Activated CD4-positive, alpha-beta T cell treated with anti-CD3 and anti-CD28 coated beads, Interleukin-2, amount 10 ng/mL, durations not matched to agents 7 days and 5 days (primary cell): ENCODE results near the gene PRR12. TPM values are rescaled to one million over a fixed set of nuclear protein-coding genes. Genes with fewer than 3 reads are reported as not detected.
"Not testable (repeated sequence)": the region's sequence is repeated elsewhere in the genome, so short reads cannot be mapped to it uniquely, and the experiment has no call there.

Experiments used
- CTCF ChIA-PET: fragments of 350-600 bp; sonication (Branson Sonifier 250); formaldehyde crosslinking; loops from one replicate; lab custom pipeline; 2021; ENCODE audit warnings: antibody characterized with exemption; lab: Charles Lee
- POLR2A ChIA-PET: fragments of 350-600 bp; sonication (Branson Sonifier 250); formaldehyde crosslinking; loops from one replicate; lab custom pipeline; 2021; ENCODE audit warnings: antibody characterized with exemption; lab: Charles Lee
- DNase-seq: peaks from one replicate; pipeline ENCODE4 v3.0.0-alpha.2; 2020
- H3K27ac Mint-ChIP-seq: one replicate; pipeline ENCODE4 v1.8.0; 2021; ENCODE audit warnings: mild to moderate bottlenecking, moderate library complexity, mixed read lengths
- H3K27me3 Mint-ChIP-seq: one replicate; pipeline ENCODE4 v1.8.0; 2021; ENCODE audit warnings: mixed read lengths
- H3K36me3 Mint-ChIP-seq: one replicate; pipeline ENCODE4 v1.8.0; 2021; ENCODE audit warnings: low read depth, mixed read lengths
- H3K4me1 Mint-ChIP-seq: one replicate; pipeline ENCODE4 v1.8.0; 2021; ENCODE audit warnings: mixed read lengths
- H3K4me3 Mint-ChIP-seq: one replicate; pipeline ENCODE4 v1.8.0; 2021; ENCODE audit warnings: mild to moderate bottlenecking, moderate library complexity, mixed read lengths
- H3K9me3 Mint-ChIP-seq: one replicate; pipeline ENCODE4 v1.8.0; 2021; ENCODE audit warnings: mixed read lengths
- total RNA-seq, 2 experiments: library from RNA; stranded (reverse); gene quantifications; one replicate each; pipeline ENCODE4 v1.2.3, GENCODE V29; 2021

The PRR12 gene
- total RNA-seq, 2 experiments from 2014 or later: 41.5 to 45.9 TPM

GRCh38 chr19:49614096-49614833 is 23.3 kb downstream of the PRR12 start:
- no peaks in the 10 kb centered on the region for H3K9me3 Mint-ChIP-seq
- no peak for DNase-seq
- H3K4me1 Mint-ChIP-seq: peaks cover 11% of the 10 kb centered on the region
- no peaks in the 10 kb centered on the region for H3K27me3 Mint-ChIP-seq
- no peak overlapping the region for H3K4me3 Mint-ChIP-seq
- peak overlapping the region; percentile 52 for H3K27ac Mint-ChIP-seq
- ChIA-PET POLR2A (no interaction called here), CTCF (no interaction called here)
- H3K36me3 Mint-ChIP-seq: peaks cover 42% of the 10 kb centered on the region

GRCh38 chr19:49615861-49616260 is 24.9 kb downstream of the PRR12 start:
- Mint-ChIP-seq H3K36me3 (peaks cover 47% of the 10 kb centered on the region), H3K9me3 (no peaks in the 10 kb centered on the region), H3K27ac (no peak overlapping the region), H3K4me3 (no peak overlapping the region), H3K4me1 (peaks cover 11% of the 10 kb centered on the region), H3K27me3 (no peaks in the 10 kb centered on the region)
- CTCF ChIA-PET: interaction anchor here (0.5 to 1.9 kb wide), 3 partner anchors 9 to 52 kb away, joined by 3 to 5 read pairs (median 3); no protein-coding TSS in a partner anchor
- POLR2A ChIA-PET: no interaction called here
- DNase-seq: no peak

- peaks cover 50% of the 10 kb centered on the region for H3K36me3 Mint-ChIP-seq
- CTCF ChIA-PET: interaction anchor here (0.6 to 1.9 kb wide), 3 partner anchors 21 to 149 kb away, joined by 3 to 5 read pairs (median 3); no protein-coding TSS in a partner anchor
These were observed 25.6 kb downstream of the PRR12 start for GRCh38 chr19:49616532-49616931.

GRCh38 chr19:49616945-49617344 is 26.0 kb downstream of the PRR12 start:
- Mint-ChIP-seq H3K4me3 (no peak overlapping the region), H3K27ac (no peak overlapping the region), H3K4me1 (peaks cover 11% of the 10 kb centered on the region), H3K36me3 (peaks cover 54% of the 10 kb centered on the region), H3K9me3 (no peaks in the 10 kb centered on the region), H3K27me3 (no peaks in the 10 kb centered on the region)
- no peak for DNase-seq
- CTCF ChIA-PET: interaction anchor here (0.6 to 1.9 kb wide), 2 partner anchors 21 to 148 kb away, joined by 3 to 5 read pairs; no protein-coding TSS in a partner anchor
- POLR2A ChIA-PET: no interaction called here

More at GRCh38 chr19:49616532-49616931, 25.6 kb downstream of the PRR12 start:
- POLR2A ChIA-PET: no interaction called here
- Mint-ChIP-seq H3K27ac (no peak overlapping the region), H3K27me3 (no peaks in the 10 kb centered on the region), H3K4me3 (no peak overlapping the region), H3K9me3 (no peaks in the 10 kb centered on the region), H3K4me1 (peaks cover 11% of the 10 kb centered on the region)
- no peak for DNase-seq

- H3K9me3 Mint-ChIP-seq, POLR2A ChIA-PET, H3K4me3 Mint-ChIP-seq, H3K4me1 Mint-ChIP-seq, H3K27me3 Mint-ChIP-seq, DNase-seq, H3K27ac Mint-ChIP-seq: not testable (repeated sequence)
- CTCF ChIA-PET: interaction anchor here (1.0 to 1.9 kb wide), 4 partner anchors 9 to 22 kb away, joined by 3 to 5 read pairs (median 4); no protein-coding TSS in a partner anchor
- H3K36me3 Mint-ChIP-seq: peaks cover 56% of the 10 kb centered on the region
These were observed 26.9 kb downstream of the PRR12 start for GRCh38 chr19:49617860-49618259.

GRCh38 chr19:49624967-49625910 is 34.3 kb downstream of the PRR12 start:
- no peak overlapping the region for H3K4me3 Mint-ChIP-seq

GRCh38 chr19:49626226-49626625 is 35.2 kb downstream of the PRR12 start:
- H3K27me3 Mint-ChIP-seq: no peaks in the 10 kb centered on the region
- H3K4me3 Mint-ChIP-seq: no peak overlapping the region
- peaks cover 46% of the 10 kb centered on the region for H3K36me3 Mint-ChIP-seq
- ChIA-PET CTCF (no interaction called here), POLR2A (no interaction called here)
- no peak overlapping the region for H3K27ac Mint-ChIP-seq
- H3K4me1 Mint-ChIP-seq: no peaks in the 10 kb centered on the region
- no peak for DNase-seq
- no peaks in the 10 kb centered on the region for H3K9me3 Mint-ChIP-seq

More at GRCh38 chr19:49624967-49625910, 34.3 kb downstream of the PRR12 start:
- Mint-ChIP-seq H3K27me3 (no peaks in the 10 kb centered on the region), H3K36me3 (peaks cover 48% of the 10 kb centered on the region), H3K27ac (no peak overlapping the region), H3K4me1 (no peaks in the 10 kb centered on the region), H3K9me3 (no peaks in the 10 kb centered on the region)
- POLR2A ChIA-PET: no interaction called here
- no peak for DNase-seq
- CTCF ChIA-PET: interaction anchor here (0.9 kb wide), 1 partner anchor 15 kb away, joined by 4 read pairs; the partner anchor contains the start of gene RRAS

GRCh38 chr19:49629659-49630058 is 38.7 kb downstream of the PRR12 start:
- H3K4me3 Mint-ChIP-seq: no peak overlapping the region
- H3K36me3 Mint-ChIP-seq: peaks cover 20% of the 10 kb centered on the region
- H3K9me3 Mint-ChIP-seq: no peaks in the 10 kb centered on the region
- ChIA-PET CTCF (interaction anchor here (0.7 kb wide), 1 partner anchor 12 kb away, joined by 3 read pairs; no protein-coding TSS in a partner anchor), POLR2A (no interaction called here)
- H3K27ac Mint-ChIP-seq: no peak overlapping the region
- DNase-seq: no peak
- no peaks in the 10 kb centered on the region for H3K27me3 Mint-ChIP-seq
- H3K4me1 Mint-ChIP-seq: no peaks in the 10 kb centered on the region

GRCh38 chr19:49631014-49631588 is 40.1 kb downstream of the PRR12 start:
- Mint-ChIP-seq H3K4me3 (no peak overlapping the region), H3K9me3 (no peaks in the 10 kb centered on the region), H3K27ac (no peak overlapping the region), H3K36me3 (peaks cover 15% of the 10 kb centered on the region), H3K4me1 (no peaks in the 10 kb centered on the region), H3K27me3 (no peaks in the 10 kb centered on the region)
- DNase-seq: no peak
- POLR2A ChIA-PET: interaction anchor here (0.6 kb wide), 2 partner anchors 20 to 177 kb away, joined by 4 to 5 read pairs; no protein-coding TSS in a partner anchor
- CTCF ChIA-PET: interaction anchor here (0.6 to 1.1 kb wide), 6 partner anchors 9 to 126 kb away, joined by 3 to 4 read pairs (median 3); partner anchors contain the start of gene RRAS

- no peak overlapping the region for H3K4me3 Mint-ChIP-seq
- ChIA-PET POLR2A (no interaction called here), CTCF (interaction anchor here (0.6 to 1.1 kb wide), 3 partner anchors 8 to 126 kb away, joined by 3 to 4 read pairs (median 3); partner anchors contain the start of gene RRAS)
- H3K36me3 Mint-ChIP-seq: peaks cover 15% of the 10 kb centered on the region
- no peaks in the 10 kb centered on the region for H3K27me3 Mint-ChIP-seq
- H3K9me3 Mint-ChIP-seq: no peaks in the 10 kb centered on the region
- H3K27ac Mint-ChIP-seq: peak overlapping the region; percentile 55
- DNase-seq: no peak
- no peaks in the 10 kb centered on the region for H3K4me1 Mint-ChIP-seq
These were observed 40.7 kb downstream of the PRR12 start for GRCh38 chr19:49631610-49632192.

GRCh38 chr19:49632576-49632975 is 41.6 kb downstream of the PRR12 start:
- Mint-ChIP-seq H3K4me3 (no peak overlapping the region), H3K4me1 (no peaks in the 10 kb centered on the region), H3K27me3 (no peaks in the 10 kb centered on the region), H3K9me3 (no peaks in the 10 kb centered on the region), H3K36me3 (peaks cover 9% of the 10 kb centered on the region), H3K27ac (no peak overlapping the region)
- ChIA-PET CTCF (no interaction called here), POLR2A (no interaction called here)
- no peak for DNase-seq

GRCh38 chr19:49633273-49633672 is 42.3 kb downstream of the PRR12 start:
- CTCF ChIA-PET, DNase-seq, H3K4me1 Mint-ChIP-seq, H3K4me3 Mint-ChIP-seq, H3K9me3 Mint-ChIP-seq, H3K27ac Mint-ChIP-seq, POLR2A ChIA-PET, H3K36me3 Mint-ChIP-seq, H3K27me3 Mint-ChIP-seq: not testable (repeated sequence)
